ENCODE measurements around the gene MAP3K4.

The MAP3K4 gene

GRCh38 chr6:161076181-161076677 lies 84.7 kb downstream of the MAP3K4 start:
- H3K9ac ChIP-seq (ENCODE audit: low read depth, low read length): no peak overlapping the region
- no peak overlapping the region for H3K4me3 ChIP-seq (ENCODE audit: low read depth in 1 of 2, low read length in 2 of 2)
- H3K27ac ChIP-seq (ENCODE audit: low read length): no peak overlapping the region
- H3K9me3 ChIP-seq (ENCODE audit: insufficient read depth, low read length, severe bottlenecking): no peaks in the 10 kb centered on the region
- H4K20me1 ChIP-seq (ENCODE audit: insufficient read depth, low read length): 0 out of 2 replicates have a peak, but pooled peaks cover 3% of the 10 kb centered on the region
- TF ChIP-seq CTCF (IDR thresholded peaks at IDR 0.05; ENCODE audit: borderline replicate concordance, extremely low read depth, low read length, poor library complexity, severe bottlenecking): no peak
- TF ChIP-seq EZH2 (IDR thresholded peaks at IDR 0.05; ENCODE audit: borderline replicate concordance, low read depth, low read length, severe bottlenecking): no peak
- H3K27me3 ChIP-seq (ENCODE audit: insufficient read depth, low read length, poor library complexity): no peaks in the 10 kb centered on the region
- no peak for ATAC-seq (ENCODE audit: insufficient read depth, low read depth)
- H2AFZ ChIP-seq (ENCODE audit: low read depth, low read length): no peak overlapping the region
- H3K79me2 ChIP-seq (ENCODE audit: insufficient read depth, low read length): no peaks in the 10 kb centered on the region
- no peaks in the 10 kb centered on the region for H3K4me1 ChIP-seq (ENCODE audit: insufficient read depth, low read length)
- DNase-seq: no peak
- peaks cover 66% of the 10 kb centered on the region for H3K36me3 ChIP-seq (ENCODE audit: insufficient read depth, low read length)
- no peak overlapping the region for H3K4me2 ChIP-seq (ENCODE audit: insufficient read depth, low read length)

- H3K4me2 ChIP-seq (ENCODE audit: insufficient read depth, low read length): no peak overlapping the region
- H3K27ac ChIP-seq (ENCODE audit: low read length): no peak overlapping the region
- no peak overlapping the region for H3K4me3 ChIP-seq (ENCODE audit: low read depth in 1 of 2, low read length in 2 of 2)
- ATAC-seq (ENCODE audit: insufficient read depth, low read depth): no peak
- no peaks in the 10 kb centered on the region for H3K4me1 ChIP-seq (ENCODE audit: insufficient read depth, low read length)
- no peaks in the 10 kb centered on the region for H3K79me2 ChIP-seq (ENCODE audit: insufficient read depth, low read length)
- TF ChIP-seq CTCF (IDR thresholded peaks at IDR 0.05; ENCODE audit: borderline replicate concordance, extremely low read depth, low read length, poor library complexity, severe bottlenecking) (no peak), EZH2 (IDR thresholded peaks at IDR 0.05; ENCODE audit: borderline replicate concordance, low read depth, low read length, severe bottlenecking) (no peak)
- peaks cover 79% of the 10 kb centered on the region for H3K36me3 ChIP-seq (ENCODE audit: insufficient read depth, low read length)
- DNase-seq: no peak
- H4K20me1 ChIP-seq (ENCODE audit: insufficient read depth, low read length): 0 out of 2 replicates have a peak, but pooled peaks cover 3% of the 10 kb centered on the region
- no peaks in the 10 kb centered on the region for H3K27me3 ChIP-seq (ENCODE audit: insufficient read depth, low read length, poor library complexity)
- H2AFZ ChIP-seq (ENCODE audit: low read depth, low read length): no peak overlapping the region
- H3K9ac ChIP-seq (ENCODE audit: low read depth, low read length): no peak overlapping the region
- no peaks in the 10 kb centered on the region for H3K9me3 ChIP-seq (ENCODE audit: insufficient read depth, low read length, severe bottlenecking)
These were observed 88.1 kb downstream of the MAP3K4 start for GRCh38 chr6:161079566-161080262.

GRCh38 chr6:161080263-161080970 lies 88.8 kb downstream of the MAP3K4 start:
- no peak for ATAC-seq (ENCODE audit: insufficient read depth, low read depth)
- Histone ChIP-seq H2AFZ (ENCODE audit: low read depth, low read length) (no peak overlapping the region), H3K79me2 (ENCODE audit: insufficient read depth, low read length) (no peaks in the 10 kb centered on the region), H3K4me2 (ENCODE audit: insufficient read depth, low read length) (no peak overlapping the region), H3K9me3 (ENCODE audit: insufficient read depth, low read length, severe bottlenecking) (no peaks in the 10 kb centered on the region), H3K27me3 (ENCODE audit: insufficient read depth, low read length, poor library complexity) (no peaks in the 10 kb centered on the region), H3K9ac (ENCODE audit: low read depth, low read length) (no peak overlapping the region), H3K27ac (ENCODE audit: low read length) (no peak overlapping the region), H3K4me3 (ENCODE audit: low read depth in 1 of 2, low read length in 2 of 2) (no peak overlapping the region), H3K36me3 (ENCODE audit: insufficient read depth, low read length) (peaks cover 80% of the 10 kb centered on the region), H3K4me1 (ENCODE audit: insufficient read depth, low read length) (no peaks in the 10 kb centered on the region), H4K20me1 (ENCODE audit: insufficient read depth, low read length) (0 out of 2 replicates have a peak, but pooled peaks cover 3% of the 10 kb centered on the region)
- DNase-seq: no peak
- TF ChIP-seq CTCF (IDR thresholded peaks at IDR 0.05; ENCODE audit: borderline replicate concordance, extremely low read depth, low read length, poor library complexity, severe bottlenecking) (no peak), EZH2 (IDR thresholded peaks at IDR 0.05; ENCODE audit: borderline replicate concordance, low read depth, low read length, severe bottlenecking) (no peak)

Data from DND-41 (cell line).